Caco-2 (cell line): ENCODE measurements around the gene NSUN3. TPM values are rescaled to one million over a fixed set of nuclear protein-coding genes. Genes with fewer than 3 reads are reported as not detected.

Experiments used
- BruUV-seq: library from RNA; stranded (reverse); fragments of 400-500 nt; replicated peaks from 2 replicates; lab custom pipeline; 2021; lab: Mats Ljungman, UMichigan
- CTCF ChIA-PET: fragments of 300-600 bp; sonication (Branson Sonifier 250); formaldehyde crosslinking; loops from one replicate; lab custom pipeline; 2022; ENCODE audit warnings: antibody characterized with exemption; lab: Charles Lee
- POLR2A ChIA-PET: fragments of 300-600 bp; sonication (Branson Sonifier 250); formaldehyde crosslinking; loops from one replicate; lab custom pipeline; 2022; ENCODE audit warnings: antibody characterized with exemption; lab: Charles Lee
- DNase-seq, 2 experiments: peaks; one replicate each; pipeline versions ENCODE4 v3.0.0 to v3.0.0-alpha.2; 2020 to 2022
- H3K27me3 ChIP-seq: replicated peaks from 2 replicates; pipeline ENCODE4 v1.6.0; 2011; ENCODE audit warnings: low read length; ENCODE audit not compliant: control insufficient read depth, insufficient read depth
- H3K36me3 ChIP-seq: 2 replicates; pipeline ENCODE4 v1.5.1; 2011; ENCODE audit warnings: low read length; ENCODE audit not compliant: control insufficient read depth, insufficient read depth
- H3K4me1 ChIP-seq: fragments of 250-450 bp; sonication (Bioruptor Pico); 2 replicates; pipeline ENCODE4 v1.5.1; 2020; ENCODE audit warnings: mild to moderate bottlenecking
- H3K4me3 ChIP-seq: 2 replicates; pipeline ENCODE4 v1.5.1; 2011; ENCODE audit warnings: low read depth, mild to moderate bottlenecking, control low read depth, low read length
- H3K9me3 ChIP-seq: fragments of 250-450 bp; sonication (Bioruptor Pico); 2 replicates; pipeline ENCODE4 v1.5.1; 2020; ENCODE audit warnings: mild to moderate bottlenecking, moderate library complexity
- H3K27ac Mint-ChIP-seq: one replicate; pipeline ENCODE4 v1.8.0; 2022; ENCODE audit warnings: mixed read lengths; ENCODE audit not compliant: unreplicated experiment
- H3K27me3 Mint-ChIP-seq: one replicate; pipeline ENCODE4 v1.8.0; 2022; ENCODE audit warnings: mixed read lengths; ENCODE audit not compliant: insufficient read depth, unreplicated experiment
- H3K36me3 Mint-ChIP-seq: one replicate; pipeline ENCODE4 v1.8.0; 2022; ENCODE audit warnings: mild to moderate bottlenecking, mixed read lengths; ENCODE audit not compliant: insufficient read depth, unreplicated experiment
- H3K4me1 Mint-ChIP-seq: one replicate; pipeline ENCODE4 v1.8.0; 2022; ENCODE audit warnings: low read depth, mixed read lengths; ENCODE audit not compliant: unreplicated experiment
- H3K4me3 Mint-ChIP-seq: one replicate; pipeline ENCODE4 v1.8.0; 2022; ENCODE audit warnings: mild to moderate bottlenecking, moderate library complexity, mixed read lengths; ENCODE audit not compliant: unreplicated experiment
- H3K9me3 Mint-ChIP-seq: one replicate; pipeline ENCODE4 v1.8.0; 2022; ENCODE audit warnings: mixed read lengths; ENCODE audit not compliant: unreplicated experiment
- intact Hi-C: fragments of 100-400 bp; cut with micrococcal nuclease; formaldehyde crosslinking; loops from one replicate; pipeline ENCODE4 v1.10.0; 2022; ENCODE audit not compliant: unreplicated experiment
- total RNA-seq: library from RNA; stranded (reverse); gene quantifications from 2 replicates; pipeline ENCODE4 v1.2.3, GENCODE V29; 2022
- TF ChIP-seq, protein P1 (sequence below), 2 experiments: fragments of 200-600 bp in 1 of 2; IDR thresholded peaks; 1 replicate in 1 of 2; 2 replicates in 1 of 2; pipeline versions ENCODE4 v1.5.1 to v1.8.0; 2011 to 2022; ENCODE audit warnings: antibody characterized with exemption in 1 of 2, control low read depth in 1 of 2, inconsistent platforms in 1 of 2, low read depth in 1 of 2, low read length in 1 of 2, mild to moderate bottlenecking in 1 of 2, moderate library complexity in 1 of 2; ENCODE audit not compliant: insufficient read depth in 1 of 2, severe bottlenecking in 1 of 2, unreplicated experiment in 1 of 2

NSUN3 gene
- total RNA-seq, 1 experiment from 2014 or later: 7.1 TPM

DNA sequence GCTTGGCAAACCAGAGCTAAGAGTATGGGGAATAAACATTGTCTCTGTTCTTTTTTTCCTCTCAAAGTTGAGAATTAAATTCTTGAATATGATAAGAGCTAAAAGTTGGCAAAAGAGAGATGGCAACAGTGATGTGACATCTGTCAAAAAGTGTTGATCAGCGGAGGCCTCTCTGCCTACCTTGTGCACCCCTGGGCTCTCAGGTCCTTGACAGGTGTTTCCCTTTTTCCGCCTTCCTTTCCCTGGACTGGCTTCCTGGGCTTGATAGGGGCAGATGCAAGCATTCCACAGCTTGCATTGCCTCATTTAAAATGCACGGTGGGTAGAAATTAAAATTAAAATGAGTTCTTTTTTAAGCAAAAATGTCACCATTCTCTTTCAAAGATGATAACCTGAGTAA is 84.2 kb downstream of the NSUN3 start:
- CTCF ChIA-PET: no interaction called here
- H3K9me3 ChIP-seq: no peaks in the 10 kb centered on the region
- no peaks in the 10 kb centered on the region for H3K27me3 ChIP-seq
- no TSS peak for BruUV-seq
- DNase-seq: no peak
- Mint-ChIP-seq H3K4me3 (no peak overlapping the region), H3K9me3 (no peaks in the 10 kb centered on the region), H3K4me1 (no peaks in the 10 kb centered on the region), H3K36me3 (no peaks in the 10 kb centered on the region), H3K27me3 (peaks cover 4% of the 10 kb centered on the region), H3K27ac (no peak overlapping the region)
- intact Hi-C loops: no loop called here
- H3K4me3 ChIP-seq: no peak overlapping the region
- POLR2A ChIA-PET: no interaction called here
- H3K4me1 ChIP-seq: no peaks in the 10 kb centered on the region
- TF ChIP-seq, protein P1, sequence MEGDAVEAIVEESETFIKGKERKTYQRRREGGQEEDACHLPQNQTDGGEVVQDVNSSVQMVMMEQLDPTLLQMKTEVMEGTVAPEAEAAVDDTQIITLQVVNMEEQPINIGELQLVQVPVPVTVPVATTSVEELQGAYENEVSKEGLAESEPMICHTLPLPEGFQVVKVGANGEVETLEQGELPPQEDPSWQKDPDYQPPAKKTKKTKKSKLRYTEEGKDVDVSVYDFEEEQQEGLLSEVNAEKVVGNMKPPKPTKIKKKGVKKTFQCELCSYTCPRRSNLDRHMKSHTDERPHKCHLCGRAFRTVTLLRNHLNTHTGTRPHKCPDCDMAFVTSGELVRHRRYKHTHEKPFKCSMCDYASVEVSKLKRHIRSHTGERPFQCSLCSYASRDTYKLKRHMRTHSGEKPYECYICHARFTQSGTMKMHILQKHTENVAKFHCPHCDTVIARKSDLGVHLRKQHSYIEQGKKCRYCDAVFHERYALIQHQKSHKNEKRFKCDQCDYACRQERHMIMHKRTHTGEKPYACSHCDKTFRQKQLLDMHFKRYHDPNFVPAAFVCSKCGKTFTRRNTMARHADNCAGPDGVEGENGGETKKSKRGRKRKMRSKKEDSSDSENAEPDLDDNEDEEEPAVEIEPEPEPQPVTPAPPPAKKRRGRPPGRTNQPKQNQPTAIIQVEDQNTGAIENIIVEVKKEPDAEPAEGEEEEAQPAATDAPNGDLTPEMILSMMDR (IDR thresholded peaks at IDR 0.05; ENCODE audit: insufficient read depth in 1 of 2, low read depth in 1 of 2, low read length in 1 of 2, severe bottlenecking in 1 of 2, unreplicated experiment in 1 of 2): no peak
- no peaks in the 10 kb centered on the region for H3K36me3 ChIP-seq

DNA sequence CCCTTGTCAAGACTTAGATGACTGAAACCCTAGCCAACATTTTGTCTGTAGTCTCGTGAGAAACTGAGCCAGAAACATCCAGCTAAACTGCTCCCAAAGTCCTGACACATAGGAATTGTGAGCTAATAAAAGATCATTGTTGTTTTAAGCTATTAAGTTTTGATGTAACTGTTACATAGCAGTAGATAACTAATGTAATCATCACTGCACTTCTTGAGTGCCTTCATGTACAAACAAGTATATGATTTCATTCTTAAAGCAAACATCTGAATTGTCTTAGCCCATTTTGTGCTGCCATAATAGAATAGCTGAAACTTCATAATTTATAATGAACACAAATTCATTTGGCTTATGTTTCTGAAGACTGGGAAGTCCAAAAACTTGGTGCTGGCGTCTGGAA is 87.3 kb downstream of the NSUN3 start:
- no peaks in the 10 kb centered on the region for H3K9me3 ChIP-seq
- TF ChIP-seq, protein P1 (IDR thresholded peaks at IDR 0.05; ENCODE audit: insufficient read depth in 1 of 2, low read depth in 1 of 2, low read length in 1 of 2, severe bottlenecking in 1 of 2, unreplicated experiment in 1 of 2): no peak
- no peak overlapping the region for H3K27ac Mint-ChIP-seq
- H3K27me3 ChIP-seq: no peaks in the 10 kb centered on the region
- H3K36me3 ChIP-seq: no peaks in the 10 kb centered on the region
- no peaks in the 10 kb centered on the region for H3K4me1 ChIP-seq
- DNase-seq: no peak
- POLR2A ChIA-PET: no interaction called here
- no TSS peak for BruUV-seq
- no peaks in the 10 kb centered on the region for H3K9me3 Mint-ChIP-seq
- CTCF ChIA-PET: no interaction called here
- peaks cover 4% of the 10 kb centered on the region for H3K27me3 Mint-ChIP-seq
- no peaks in the 10 kb centered on the region for H3K36me3 Mint-ChIP-seq
- H3K4me3 Mint-ChIP-seq: no peak overlapping the region
- H3K4me1 Mint-ChIP-seq: no peaks in the 10 kb centered on the region
- H3K4me3 ChIP-seq: no peak overlapping the region
- intact Hi-C loops: no loop called here

DNA sequence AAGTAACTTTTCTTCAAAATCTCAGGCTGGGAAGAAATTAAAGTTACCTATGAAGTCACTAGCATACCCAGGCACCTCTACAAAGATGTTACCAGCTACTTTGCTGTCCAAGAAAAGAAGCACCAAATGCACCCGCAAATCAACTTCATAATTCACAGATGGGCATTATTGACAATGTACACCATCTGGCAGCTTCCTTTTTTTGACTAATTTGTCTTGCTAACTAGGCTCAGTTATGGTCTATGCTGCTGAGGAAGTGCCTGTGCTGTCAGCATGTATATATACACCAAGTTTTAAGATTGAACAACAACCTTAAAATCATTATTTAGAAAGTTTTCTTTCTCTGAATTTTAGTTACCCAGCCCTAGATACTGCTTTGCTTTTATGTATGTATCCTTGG is 93.8 kb downstream of the NSUN3 start:
- Mint-ChIP-seq H3K4me1 (no peaks in the 10 kb centered on the region), H3K27ac (no peak overlapping the region), H3K9me3 (no peaks in the 10 kb centered on the region), H3K27me3 (peaks cover 5% of the 10 kb centered on the region), H3K4me3 (no peak overlapping the region), H3K36me3 (no peaks in the 10 kb centered on the region)
- intact Hi-C loops: no loop called here
- Histone ChIP-seq H3K4me1 (no peaks in the 10 kb centered on the region), H3K4me3 (no peak overlapping the region), H3K36me3 (no peaks in the 10 kb centered on the region), H3K9me3 (no peaks in the 10 kb centered on the region), H3K27me3 (no peaks in the 10 kb centered on the region)
- CTCF ChIA-PET: no interaction called here
- no TSS peak for BruUV-seq
- DNase-seq: no peak
- POLR2A ChIA-PET: no interaction called here
- TF ChIP-seq, protein P1 (IDR thresholded peaks at IDR 0.05; ENCODE audit: insufficient read depth in 1 of 2, low read depth in 1 of 2, low read length in 1 of 2, severe bottlenecking in 1 of 2, unreplicated experiment in 1 of 2): no peak
